CD4-positive, alpha-beta T cell treated with Interleukin-10 for 1 hour (primary cell): ENCODE results near the gene PATJ.
"Not testable (repeated sequence)": the region's sequence is repeated elsewhere in the genome, so short reads cannot be mapped to it uniquely, and the experiment has no call there.

Source experiments
- DNase-seq: peaks from one replicate; pipeline ENCODE4 v3.0.0-alpha.2; 2020

The PATJ gene

GRCh38 chr1:61887931-61888564 lies 145.8 kb downstream of the PATJ start:
- no peak for DNase-seq

- no peak for DNase-seq
These were observed 146.5 kb downstream of the PATJ start for GRCh38 chr1:61888808-61889207.

GRCh38 chr1:61890435-61890834 lies 148.2 kb downstream of the PATJ start:
- DNase-seq, result not testable (repeated sequence)

- no peak for DNase-seq
These were observed 150.7 kb downstream of the PATJ start for GRCh38 chr1:61892977-61893376.

- DNase-seq, result not testable (repeated sequence)
These were observed 152.0 kb downstream of the PATJ start for GRCh38 chr1:61894296-61894695.

- no peak for DNase-seq
These were observed 152.9 kb downstream of the PATJ start for GRCh38 chr1:61895175-61895574.

- DNase-seq, result no peak
These were observed 156.4 kb downstream of the PATJ start for GRCh38 chr1:61898658-61899057.

GRCh38 chr1:61904354-61904753 lies 162.1 kb downstream of the PATJ start:
- no peak for DNase-seq

GRCh38 chr1:61907102-61907501 lies 164.8 kb downstream of the PATJ start:
- no peak for DNase-seq

- no peak for DNase-seq
These were observed 167.8 kb downstream of the PATJ start for GRCh38 chr1:61910035-61910434.

- no peak for DNase-seq
These were observed 172.7 kb downstream of the PATJ start for GRCh38 chr1:61914823-61915482.

- no peak for DNase-seq
These were observed 179.2 kb downstream of the PATJ start for GRCh38 chr1:61921435-61921834.

- DNase-seq, result no peak
These were observed 180.7 kb downstream of the PATJ start for GRCh38 chr1:61922950-61923480.

- no peak for DNase-seq
These were observed 183.5 kb downstream of the PATJ start for GRCh38 chr1:61925591-61926298.

GRCh38 chr1:61926597-61926996 lies 184.3 kb downstream of the PATJ start:
- no peak for DNase-seq

- no peak for DNase-seq
These were observed 187.9 kb downstream of the PATJ start for GRCh38 chr1:61930116-61930645.

GRCh38 chr1:61931587-61932279 lies 189.5 kb downstream of the PATJ start:
- DNase-seq, result no peak

- DNase-seq, result no peak
These were observed 193.2 kb downstream of the PATJ start for GRCh38 chr1:61935516-61935915.

GRCh38 chr1:61936839-61937238 lies 194.6 kb downstream of the PATJ start:
- DNase-seq, result no peak

- no peak for DNase-seq
These were observed 199.5 kb downstream of the PATJ start for GRCh38 chr1:61941794-61942193.

- no peak for DNase-seq
These were observed 200.6 kb downstream of the PATJ start for GRCh38 chr1:61942856-61943255.

- DNase-seq, result not testable (repeated sequence)
These were observed 206.4 kb downstream of the PATJ start for GRCh38 chr1:61948685-61949084.

- no peak for DNase-seq
These were observed 208.1 kb downstream of the PATJ start for GRCh38 chr1:61950418-61950817.
